Thoracic aorta (tissue), 2 donors: ENCODE measurements around the gene ZNF418. TPM values are rescaled to one million over a fixed set of nuclear protein-coding genes. Genes with fewer than 3 reads are reported as not detected.

ENCODE experiments used
- ATAC-seq: fragments of 150-250 bp; one replicate; pipeline ENCODE4 v1.8.0; 2017; ENCODE audit warnings: low read depth; ENCODE audit not compliant: insufficient number of reproducible peaks, low FRiP score
- DNase-seq: peaks from one replicate; pipeline ENCODE4 v3.0.0-alpha.2; 2020; ENCODE audit warnings: low spot score
- H3K27ac ChIP-seq, 2 donors: fragments of 200-600 bp; sonication (generic); 1 replicate in 1 of 2; 2 replicates in 1 of 2; pipeline ENCODE4 v1.5.1; 2016; ENCODE audit warnings: mild to moderate bottlenecking in 2 of 2, moderate library complexity in 2 of 2
- H3K27me3 ChIP-seq: fragments of 200-600 bp; sonication (generic); replicated peaks from 2 replicates; pipeline ENCODE4 v1.6.0; 2016; ENCODE audit warnings: mild to moderate bottlenecking; ENCODE audit not compliant: insufficient read depth
- H3K36me3 ChIP-seq: fragments of 200-600 bp; sonication (generic); one replicate; pipeline ENCODE4 v1.5.1; 2016
- H3K4me1 ChIP-seq, 2 donors: fragments of 200-600 bp; sonication (generic); 1 replicate in 1 of 2; 2 replicates in 1 of 2; pipeline versions ENCODE4 v1.5.1 to v1.6.0; 2016; ENCODE audit warnings: low read depth in 2 of 2, mild to moderate bottlenecking in 1 of 2; ENCODE audit not compliant: control insufficient read depth in 1 of 2
- H3K4me3 ChIP-seq: fragments of 200-600 bp; sonication (generic); 2 replicates; pipeline ENCODE4 v1.5.1; 2016; ENCODE audit warnings: mild to moderate bottlenecking
- H3K9me3 ChIP-seq: fragments of 200-600 bp; sonication (generic); 2 replicates; pipeline ENCODE4 v1.5.1; 2016
- total RNA-seq, 2 donors: library from RNA; depleted of rRNA; stranded (reverse); fragments of >200 nt; gene quantifications; one replicate each; pipeline versions ENCODE4 v1.1.0 to v1.2.3, GENCODE V29; 2016
- TF ChIP-seq, protein P1 (sequence below): fragments of 200-600 bp; sonication (generic); IDR thresholded peaks from one replicate; pipeline ENCODE4 v1.5.1; 2019; ENCODE audit warnings: antibody characterized with exemption

The ZNF418 gene
- total RNA-seq, 2 donors from 2014 or later = 3.2 to 6.1 TPM

DNA sequence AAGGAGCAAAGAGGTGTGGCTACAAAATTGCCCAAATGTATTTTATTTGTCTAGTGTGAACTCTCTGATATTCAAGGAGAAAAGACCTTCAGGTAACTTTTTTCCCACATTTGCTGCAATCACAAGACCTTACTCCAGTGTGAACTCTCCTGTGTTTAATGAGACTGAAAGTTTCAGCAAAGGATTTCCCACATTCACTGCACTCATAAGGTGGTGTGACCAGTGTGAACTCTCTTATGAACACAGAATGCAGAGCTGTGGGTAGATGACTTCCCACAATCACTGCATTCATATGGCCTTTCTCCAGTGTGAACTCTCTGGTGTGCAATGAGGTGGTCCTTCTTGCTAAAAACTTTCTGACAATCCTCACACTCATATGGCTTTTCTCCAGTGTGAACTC, 62.8 kb downstream of the ZNF418 start:
- H3K36me3 ChIP-seq = peaks cover 10% of the 10 kb centered on the region
- no peaks in the 10 kb centered on the region for H3K4me1 ChIP-seq
- DNase-seq (no peak), ATAC-seq (no peak)
- TF ChIP-seq, protein P1, sequence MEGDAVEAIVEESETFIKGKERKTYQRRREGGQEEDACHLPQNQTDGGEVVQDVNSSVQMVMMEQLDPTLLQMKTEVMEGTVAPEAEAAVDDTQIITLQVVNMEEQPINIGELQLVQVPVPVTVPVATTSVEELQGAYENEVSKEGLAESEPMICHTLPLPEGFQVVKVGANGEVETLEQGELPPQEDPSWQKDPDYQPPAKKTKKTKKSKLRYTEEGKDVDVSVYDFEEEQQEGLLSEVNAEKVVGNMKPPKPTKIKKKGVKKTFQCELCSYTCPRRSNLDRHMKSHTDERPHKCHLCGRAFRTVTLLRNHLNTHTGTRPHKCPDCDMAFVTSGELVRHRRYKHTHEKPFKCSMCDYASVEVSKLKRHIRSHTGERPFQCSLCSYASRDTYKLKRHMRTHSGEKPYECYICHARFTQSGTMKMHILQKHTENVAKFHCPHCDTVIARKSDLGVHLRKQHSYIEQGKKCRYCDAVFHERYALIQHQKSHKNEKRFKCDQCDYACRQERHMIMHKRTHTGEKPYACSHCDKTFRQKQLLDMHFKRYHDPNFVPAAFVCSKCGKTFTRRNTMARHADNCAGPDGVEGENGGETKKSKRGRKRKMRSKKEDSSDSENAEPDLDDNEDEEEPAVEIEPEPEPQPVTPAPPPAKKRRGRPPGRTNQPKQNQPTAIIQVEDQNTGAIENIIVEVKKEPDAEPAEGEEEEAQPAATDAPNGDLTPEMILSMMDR = no peak
- H3K27ac ChIP-seq = no peak overlapping the region
- peaks cover 80% of the 10 kb centered on the region for H3K9me3 ChIP-seq
- no peak overlapping the region for H3K4me3 ChIP-seq
- H3K27me3 ChIP-seq = no peaks in the 10 kb centered on the region

Other genes starting within 250 kb of the ZNF418 start
- gene ZNF154, start 226.2 kb downstream of the ZNF418 start, total RNA-seq = 1 to 10 TPM; 3.0 to 3.2 TPM
- 1 to 10 TPM; 3.1 to 3.5 TPM for gene ZNF671, start 207.8 kb downstream of the ZNF418 start, total RNA-seq
- gene ZNF776, start 188.6 kb downstream of the ZNF418 start, total RNA-seq = 10 to 100 TPM in 1 of 2 donors, 1 to 10 TPM in 1; 7.8 to 24.0 TPM
- gene ZNF586, start 165.7 kb downstream of the ZNF418 start, total RNA-seq = 10 to 100 TPM in 1 of 2 donors, 1 to 10 TPM in 1; 8.7 to 15.4 TPM
- 10 to 100 TPM in 1 of 2 donors, 1 to 10 TPM in 1; 9.6 to 23.9 TPM for gene ZNF552, start 120.5 kb downstream of the ZNF418 start, total RNA-seq
- 10 to 100 TPM; 11.9 to 35.8 TPM for gene ZNF587B, start 105.1 kb downstream of the ZNF418 start, total RNA-seq
- gene ZNF587, start 85.5 kb downstream of the ZNF418 start, total RNA-seq = 10 to 100 TPM; 18.3 to 29.7 TPM
- 10 to 100 TPM; 10.9 to 12.7 TPM for gene ZNF814, start 46.4 kb downstream of the ZNF418 start, total RNA-seq
- 10 to 100 TPM; 12.6 to 17.6 TPM for gene ZNF417, start 18.8 kb downstream of the ZNF418 start, total RNA-seq
- 1 to 10 TPM; 1.4 to 7.6 TPM for gene ZNF256, start 12.3 kb upstream of the ZNF418 start, total RNA-seq
- gene C19orf18, start 39.1 kb upstream of the ZNF418 start, total RNA-seq = not detected
- 10 to 100 TPM; 13.7 to 24.5 TPM for gene ZNF606, start 67.4 kb upstream of the ZNF418 start, total RNA-seq
- gene ZSCAN1, start 98.6 kb upstream of the ZNF418 start, total RNA-seq = not detected
- 1 to 10 TPM; 7.6 to 9.5 TPM for gene ZNF135, start 123.9 kb upstream of the ZNF418 start, total RNA-seq
- gene ZSCAN18, start 162.8 kb upstream of the ZNF418 start, total RNA-seq = 100 to 1,000 TPM in 1 of 2 donors, 10 to 100 TPM in 1; 90.9 to 102 TPM
- gene ZNF329, start 215.4 kb upstream of the ZNF418 start, total RNA-seq = 10 to 100 TPM in 1 of 2 donors, 1 to 10 TPM in 1; 6.8 to 10.6 TPM
- 10 to 100 TPM; 26.4 to 32.6 TPM for gene ZNF274, start 247.7 kb upstream of the ZNF418 start, total RNA-seq